ENCODE data around the gene ZNF236.

DNA sequence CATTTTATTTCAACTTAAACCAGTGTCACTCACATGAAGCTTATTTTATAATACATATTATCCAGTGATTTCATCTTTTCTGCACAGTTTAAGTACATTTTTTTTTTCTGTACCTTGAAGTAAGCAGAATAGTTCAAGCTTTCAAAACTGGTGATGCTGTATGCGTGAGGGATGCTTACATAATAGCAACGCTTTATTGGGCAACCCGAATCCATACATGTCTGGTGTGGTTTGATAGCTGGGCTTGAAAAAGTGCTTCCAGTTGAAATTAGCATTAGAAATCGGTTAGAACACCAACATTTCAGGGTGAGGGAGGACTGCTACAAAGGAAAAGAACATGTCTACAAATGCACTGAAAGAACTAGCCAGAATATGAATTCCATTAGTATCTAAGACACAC, 192.8 kb downstream of the ZNF236 start:
- TF ChIP-seq, protein P1, sequence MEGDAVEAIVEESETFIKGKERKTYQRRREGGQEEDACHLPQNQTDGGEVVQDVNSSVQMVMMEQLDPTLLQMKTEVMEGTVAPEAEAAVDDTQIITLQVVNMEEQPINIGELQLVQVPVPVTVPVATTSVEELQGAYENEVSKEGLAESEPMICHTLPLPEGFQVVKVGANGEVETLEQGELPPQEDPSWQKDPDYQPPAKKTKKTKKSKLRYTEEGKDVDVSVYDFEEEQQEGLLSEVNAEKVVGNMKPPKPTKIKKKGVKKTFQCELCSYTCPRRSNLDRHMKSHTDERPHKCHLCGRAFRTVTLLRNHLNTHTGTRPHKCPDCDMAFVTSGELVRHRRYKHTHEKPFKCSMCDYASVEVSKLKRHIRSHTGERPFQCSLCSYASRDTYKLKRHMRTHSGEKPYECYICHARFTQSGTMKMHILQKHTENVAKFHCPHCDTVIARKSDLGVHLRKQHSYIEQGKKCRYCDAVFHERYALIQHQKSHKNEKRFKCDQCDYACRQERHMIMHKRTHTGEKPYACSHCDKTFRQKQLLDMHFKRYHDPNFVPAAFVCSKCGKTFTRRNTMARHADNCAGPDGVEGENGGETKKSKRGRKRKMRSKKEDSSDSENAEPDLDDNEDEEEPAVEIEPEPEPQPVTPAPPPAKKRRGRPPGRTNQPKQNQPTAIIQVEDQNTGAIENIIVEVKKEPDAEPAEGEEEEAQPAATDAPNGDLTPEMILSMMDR (IDR thresholded peaks at IDR 0.05; ENCODE audit: low read length): no peak
- no peak for TF ChIP-seq EZH2 (IDR thresholded peaks at IDR 0.05; ENCODE audit: borderline replicate concordance, low read length)
